Inferior parietal cortex (tissue), 1 donor: ENCODE results near the gene AVEN.
"Not testable (repeated sequence)": the region's sequence is repeated elsewhere in the genome, so short reads cannot be mapped to it uniquely, and the experiment has no call there.

Experiments used
- DNase-seq: peaks from one replicate; pipeline ENCODE4 v3.0.0-alpha.2; 2016; ENCODE audit errors: extremely low spot score

Gene AVEN, protein sequence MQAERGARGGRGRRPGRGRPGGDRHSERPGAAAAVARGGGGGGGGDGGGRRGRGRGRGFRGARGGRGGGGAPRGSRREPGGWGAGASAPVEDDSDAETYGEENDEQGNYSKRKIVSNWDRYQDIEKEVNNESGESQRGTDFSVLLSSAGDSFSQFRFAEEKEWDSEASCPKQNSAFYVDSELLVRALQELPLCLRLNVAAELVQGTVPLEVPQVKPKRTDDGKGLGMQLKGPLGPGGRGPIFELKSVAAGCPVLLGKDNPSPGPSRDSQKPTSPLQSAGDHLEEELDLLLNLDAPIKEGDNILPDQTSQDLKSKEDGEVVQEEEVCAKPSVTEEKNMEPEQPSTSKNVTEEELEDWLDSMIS

DNA sequence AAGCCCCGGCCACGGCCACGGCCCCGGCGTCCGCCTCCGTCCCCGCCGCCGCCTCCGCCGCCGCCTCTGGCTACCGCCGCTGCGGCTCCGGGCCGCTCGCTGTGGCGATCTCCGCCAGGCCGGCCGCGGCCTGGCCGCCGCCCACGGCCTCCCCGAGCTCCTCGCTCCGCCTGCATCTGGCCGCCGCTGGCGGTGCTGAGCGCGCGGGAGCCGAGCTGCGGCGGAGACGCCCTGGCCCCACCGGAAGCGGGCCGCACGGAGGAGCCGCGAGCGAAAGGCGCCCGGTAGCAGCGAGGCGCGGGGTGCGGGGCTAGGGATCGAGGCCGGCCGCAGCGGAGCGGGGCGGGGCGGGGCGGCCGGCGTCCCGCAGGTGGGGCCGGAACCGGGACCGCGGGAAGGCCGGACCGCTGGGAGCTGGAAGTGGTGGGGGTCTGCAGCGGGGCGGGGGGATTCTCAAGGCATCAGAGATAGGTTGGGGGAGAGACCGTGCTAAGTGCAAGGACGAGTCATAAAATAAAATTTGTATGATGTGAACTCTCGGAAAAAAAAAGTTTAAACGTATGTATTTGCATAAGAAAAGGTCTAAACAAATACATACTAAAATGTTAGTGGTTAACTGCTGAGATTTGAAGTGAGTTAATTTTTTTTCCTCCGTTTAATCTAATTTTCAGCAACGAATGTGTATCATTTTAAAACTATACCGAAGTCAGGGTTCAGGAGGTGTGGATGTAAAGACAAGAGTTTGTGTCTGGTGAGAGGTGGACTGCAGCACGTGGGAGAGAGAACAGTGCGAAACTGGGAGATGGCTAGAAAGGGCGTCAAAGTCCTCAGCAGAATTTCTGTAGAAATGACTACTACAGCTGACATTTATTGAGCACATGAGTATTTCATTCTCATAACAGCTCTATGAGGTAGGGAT, at the start of gene AVEN:
Gene AVEN (minus strand): TSS at position 334 of the 919 bp plus-strand sequence. CDS start 158 bp downstream, at position 176.
- DNase-seq = no peak

DNA sequence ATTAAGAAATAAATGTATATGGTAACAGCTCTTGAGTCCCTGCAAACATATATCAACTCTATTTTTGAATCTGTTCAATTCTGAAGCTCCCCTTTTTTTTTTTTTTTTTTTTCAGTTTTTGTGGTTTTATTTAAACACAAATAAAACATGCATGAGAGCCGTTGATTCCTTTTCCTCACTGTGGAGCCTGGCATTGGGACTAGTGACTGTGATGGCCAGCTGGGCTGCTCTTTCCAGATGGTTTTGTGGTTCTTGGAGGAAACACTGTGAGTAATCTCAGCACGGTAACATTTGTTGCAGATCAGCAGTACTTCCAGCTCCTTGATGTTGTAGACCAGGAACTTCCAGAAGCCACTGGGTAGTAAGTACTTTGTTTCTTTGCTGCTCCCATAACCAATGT, 46.7 kb upstream of the AVEN start:
- no peak for DNase-seq

DNA sequence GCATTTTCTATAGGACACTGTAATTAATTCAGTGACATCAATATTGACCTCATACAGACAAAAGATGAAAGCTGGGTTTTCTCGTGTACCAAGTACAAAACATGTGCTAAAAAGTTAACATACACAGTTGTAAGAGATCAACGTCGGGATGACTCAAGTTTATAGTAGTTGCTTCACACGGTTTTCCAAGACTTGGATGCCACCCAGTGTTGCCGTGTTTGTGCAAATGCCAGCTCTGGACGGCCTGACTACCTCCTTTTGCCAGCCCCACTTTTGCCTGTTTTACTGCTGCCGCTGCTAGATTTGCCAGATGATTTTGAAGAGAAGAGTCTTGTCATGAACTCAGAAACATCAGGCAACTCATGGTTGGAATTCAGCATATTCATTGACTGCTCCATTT, 45.1 kb upstream of the AVEN start:
- DNase-seq = peak; percentile 39

DNA sequence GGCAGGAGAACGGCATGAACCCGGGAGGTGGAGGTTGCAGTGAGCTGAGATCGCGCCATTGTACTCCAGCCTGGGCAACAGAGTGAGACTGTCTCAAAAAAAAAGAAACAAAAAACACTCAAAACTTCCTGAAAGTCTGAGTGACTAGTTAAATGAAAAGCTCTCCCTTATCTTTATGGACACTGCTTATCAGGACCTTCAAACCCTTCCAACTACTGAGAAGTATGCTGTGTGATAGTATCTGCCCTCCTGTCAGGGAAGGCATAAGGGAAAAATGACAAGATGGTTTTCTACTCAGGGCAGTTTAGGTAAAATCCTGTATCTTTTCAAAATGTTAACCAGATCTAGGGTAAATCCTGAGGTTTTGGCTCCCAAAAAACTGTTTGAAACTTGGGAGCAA, 40.9 kb upstream of the AVEN start:
- no peak for DNase-seq

DNA sequence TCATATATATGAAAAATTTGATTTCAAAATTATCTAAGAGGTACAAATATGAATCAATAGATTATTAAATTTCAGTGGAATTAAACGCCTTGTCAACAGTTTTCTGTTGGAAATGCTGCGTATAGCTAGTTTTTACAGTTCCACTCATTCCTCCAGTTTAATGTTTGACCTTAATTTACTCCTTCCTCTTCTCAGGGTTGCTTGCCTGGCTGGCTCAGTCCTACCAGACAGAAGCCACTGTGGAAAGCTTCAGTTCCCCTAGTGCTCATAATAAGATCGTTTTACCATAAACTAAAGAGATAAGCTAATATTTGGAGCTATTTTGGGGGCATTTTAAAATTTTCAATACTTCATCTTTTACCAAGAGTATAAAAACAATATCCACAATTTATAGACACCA, 39.9 kb upstream of the AVEN start:
- DNase-seq = no peak

DNA sequence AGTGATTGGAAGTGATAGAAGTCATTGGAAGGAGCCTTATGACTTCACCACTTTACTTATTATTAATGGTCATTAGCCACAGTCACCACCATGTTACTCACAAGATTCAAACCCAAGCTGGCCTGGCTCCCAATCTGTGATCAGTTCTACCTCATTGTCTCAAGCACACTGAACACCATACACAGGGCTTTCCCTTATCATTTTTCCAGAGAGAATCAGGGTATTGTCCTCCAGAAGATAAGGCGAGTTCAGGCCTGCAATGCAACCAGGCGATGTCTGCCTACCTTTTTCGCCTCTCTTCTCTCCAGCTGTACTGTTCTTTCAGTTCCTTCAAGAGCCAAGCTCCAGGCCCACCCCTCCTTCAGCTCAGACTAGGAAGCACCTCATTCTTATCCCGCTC, 37.8 kb upstream of the AVEN start:
- no peak for DNase-seq

DNA sequence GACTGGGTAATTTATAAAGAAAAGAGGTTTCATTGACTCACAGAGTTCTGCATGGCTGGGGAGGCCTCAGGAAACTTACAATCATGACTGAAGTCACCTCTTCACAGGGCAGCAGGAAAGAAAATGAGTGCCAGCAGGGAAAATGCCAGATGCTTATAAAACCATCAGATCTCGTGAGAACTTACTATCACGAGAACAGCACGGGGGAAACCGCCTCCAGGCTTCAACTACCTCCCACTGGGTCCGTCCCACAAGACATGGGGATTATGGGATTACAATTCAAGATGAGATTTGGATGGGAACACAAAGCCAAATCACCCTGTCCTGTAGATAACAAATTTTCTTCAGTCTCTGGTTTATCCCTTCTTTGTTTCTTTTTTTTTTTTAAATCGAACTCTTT, 31.0 kb upstream of the AVEN start:
- no peak for DNase-seq

DNA sequence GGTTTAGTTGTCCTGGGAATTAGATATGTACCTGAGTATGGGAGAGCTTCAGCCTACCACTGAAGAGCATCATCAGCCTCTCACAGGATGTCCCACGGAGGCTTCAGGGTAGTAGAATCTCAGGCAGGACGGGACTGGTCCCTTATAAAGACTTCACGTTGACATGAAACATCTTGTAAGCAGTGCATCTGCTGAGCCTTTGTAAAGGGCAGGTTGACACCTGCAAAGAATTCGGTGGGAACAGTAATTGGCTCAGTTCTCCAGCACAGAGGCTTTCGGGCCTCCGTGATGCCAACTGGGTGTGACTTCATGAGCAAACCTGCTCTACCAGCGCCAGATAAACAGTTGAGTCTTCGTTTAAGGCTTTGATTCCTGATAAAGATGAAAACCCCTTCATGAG, 26.9 kb upstream of the AVEN start:
- no peak for DNase-seq

DNA sequence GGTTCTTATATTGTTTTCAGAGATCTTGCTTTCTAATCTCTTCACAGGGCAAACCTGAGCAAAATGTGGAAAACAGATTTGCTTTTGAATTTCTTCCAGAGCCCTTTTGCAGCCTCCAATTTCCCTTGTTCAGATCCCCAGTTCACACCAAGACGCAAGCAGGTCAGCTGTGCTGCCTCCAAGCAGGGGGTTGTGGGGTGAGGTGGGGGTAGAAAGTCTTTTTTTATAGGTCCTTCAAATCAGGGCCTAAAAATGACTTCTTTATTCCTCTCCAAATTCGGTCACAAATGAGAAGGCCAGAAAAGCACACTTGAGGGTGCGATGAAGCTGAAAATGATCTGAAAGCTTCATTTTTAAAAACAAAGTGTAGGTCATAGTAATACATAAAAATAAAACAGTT, 26.3 kb upstream of the AVEN start:
- DNase-seq = no peak

DNA sequence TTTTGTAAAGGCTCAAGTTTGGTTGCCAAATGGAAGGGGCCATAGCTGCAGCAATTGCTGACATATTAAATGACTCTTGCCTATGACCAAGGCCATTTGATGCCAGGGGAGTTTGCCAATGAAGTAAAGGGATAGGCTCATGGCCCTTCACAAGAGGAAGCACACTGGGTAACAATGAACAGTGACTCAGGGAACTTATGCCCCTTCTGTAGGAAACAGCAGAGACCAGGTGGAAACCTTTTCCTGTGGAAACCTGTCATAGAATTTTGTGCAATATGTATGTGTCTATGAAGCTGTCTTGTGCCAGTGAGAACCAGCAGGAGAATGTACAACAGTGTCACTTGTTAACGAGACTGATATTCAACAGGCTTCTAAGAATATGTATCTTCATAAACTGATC, 25.4 kb upstream of the AVEN start:
- no peak for DNase-seq

DNA sequence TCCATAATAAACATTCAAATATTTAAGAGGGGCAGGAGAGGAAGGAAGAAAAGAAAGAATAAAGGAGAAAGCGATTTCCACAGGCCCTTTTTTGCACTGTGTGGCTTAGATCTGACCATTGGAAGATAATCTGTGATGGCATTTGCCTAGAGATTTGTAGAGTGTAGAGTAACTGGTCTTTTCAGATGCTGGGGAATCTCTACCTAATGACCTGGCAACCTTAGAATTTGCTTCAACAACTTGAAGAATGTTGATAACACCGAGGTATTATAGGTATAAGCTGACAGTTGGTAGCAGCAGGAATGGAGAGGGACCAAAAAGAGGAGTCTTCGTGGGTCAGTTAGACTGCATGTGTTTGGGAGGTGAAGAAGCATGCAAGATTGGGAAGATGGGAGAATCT, 20.9 kb upstream of the AVEN start:
- DNase-seq = no peak

DNA sequence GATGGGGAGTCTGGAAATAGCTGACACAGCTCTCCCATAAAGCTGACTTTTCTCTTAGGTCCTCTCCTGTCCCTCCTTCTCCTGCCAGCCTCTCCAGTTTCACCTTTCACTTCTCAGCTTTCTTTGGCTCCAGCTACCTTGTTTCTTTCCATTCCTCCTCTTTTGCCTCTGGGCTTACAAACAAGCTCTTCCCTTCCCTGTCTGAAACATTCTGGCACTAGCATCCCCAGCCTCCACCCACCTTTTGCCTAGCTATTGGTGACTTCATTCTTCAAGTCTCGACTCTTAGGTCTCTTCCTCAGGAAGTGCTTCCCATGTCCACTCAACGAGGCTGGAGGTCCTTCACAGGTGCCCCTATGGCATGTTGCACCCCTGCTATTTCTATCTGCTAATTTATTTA, 20.5 kb upstream of the AVEN start:
- DNase-seq = no peak

DNA sequence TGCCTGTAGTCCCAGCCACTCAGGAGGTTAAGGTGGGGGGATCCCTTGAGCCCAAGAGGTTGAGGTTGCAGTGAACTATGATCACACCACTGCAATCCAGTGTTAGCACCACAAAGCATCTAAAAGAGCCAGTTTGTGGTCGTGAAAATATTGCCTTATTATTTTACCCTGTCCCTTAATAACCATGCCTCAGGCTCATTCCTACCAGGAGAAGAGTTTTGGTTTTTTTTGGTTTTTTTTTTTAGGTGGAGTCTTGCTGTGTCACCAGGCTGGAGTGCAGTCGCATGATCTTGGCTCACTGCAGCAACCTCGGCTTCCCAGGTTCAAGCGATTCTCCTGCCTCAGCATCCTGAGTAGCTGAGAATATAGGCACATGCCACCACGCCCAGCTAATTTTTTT, 17.9 kb upstream of the AVEN start:
- DNase-seq = no peak

DNA sequence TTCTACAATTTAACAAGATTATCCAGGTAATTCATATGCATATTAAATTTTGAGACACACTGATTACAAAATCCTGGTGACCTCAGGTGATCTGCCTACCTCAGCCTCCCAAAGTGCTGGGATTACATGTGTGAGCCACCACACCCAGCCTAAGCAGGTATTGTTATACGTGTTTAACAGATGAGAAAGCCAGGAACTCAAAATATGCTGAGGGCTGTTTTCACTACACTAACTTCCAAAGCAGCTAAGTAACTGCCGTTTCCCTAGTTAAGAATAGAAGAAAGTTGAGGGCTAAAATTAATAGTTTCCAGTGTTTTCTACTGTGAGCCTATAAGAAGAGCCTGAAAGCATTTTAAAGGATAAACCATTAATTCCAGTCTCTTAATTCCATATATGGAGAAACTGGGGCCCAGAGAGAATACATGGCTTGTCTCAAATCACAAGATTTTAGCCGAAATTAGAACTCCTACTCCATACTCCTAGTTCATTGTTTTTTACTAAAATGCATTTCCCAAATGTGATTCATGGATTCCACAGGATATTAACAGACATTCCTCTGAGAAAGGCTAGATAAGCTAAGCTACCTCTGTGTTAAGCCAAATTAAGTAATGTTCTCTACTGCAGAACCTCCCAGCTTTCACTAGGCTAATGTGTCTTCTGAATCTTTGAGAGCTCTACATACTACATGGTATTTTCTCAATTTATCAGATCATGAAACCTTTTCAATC, 17.0 kb upstream of the AVEN start:
- DNase-seq = no peak

DNA sequence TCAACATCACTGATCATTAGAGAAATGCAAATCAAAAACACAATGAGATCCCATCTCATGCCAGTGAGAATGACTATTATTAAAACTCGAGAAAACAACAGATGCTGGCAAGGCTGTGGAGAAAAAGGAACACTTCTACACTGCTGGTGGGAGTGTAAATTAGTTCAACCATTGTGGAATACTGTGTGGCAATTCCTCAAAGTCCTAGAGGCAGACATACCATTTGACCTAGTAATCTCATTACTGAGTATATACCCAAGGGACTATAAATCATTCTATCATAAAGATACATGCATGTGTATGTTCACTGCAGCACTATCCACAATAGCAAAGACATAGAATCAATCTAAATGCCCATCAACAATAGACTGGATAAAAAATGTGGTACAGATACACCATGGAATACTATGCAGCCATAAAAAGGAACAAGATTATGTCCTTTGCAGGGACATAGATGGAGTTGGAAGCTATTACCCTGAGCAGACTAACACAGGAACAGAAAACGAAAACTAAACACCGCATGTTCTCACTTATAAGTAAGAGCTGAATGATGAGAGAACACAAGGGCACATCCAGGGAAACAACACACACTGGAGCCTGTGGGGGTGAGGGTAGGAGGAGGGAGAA, 15.2 kb upstream of the AVEN start:
- DNase-seq = no peak

DNA sequence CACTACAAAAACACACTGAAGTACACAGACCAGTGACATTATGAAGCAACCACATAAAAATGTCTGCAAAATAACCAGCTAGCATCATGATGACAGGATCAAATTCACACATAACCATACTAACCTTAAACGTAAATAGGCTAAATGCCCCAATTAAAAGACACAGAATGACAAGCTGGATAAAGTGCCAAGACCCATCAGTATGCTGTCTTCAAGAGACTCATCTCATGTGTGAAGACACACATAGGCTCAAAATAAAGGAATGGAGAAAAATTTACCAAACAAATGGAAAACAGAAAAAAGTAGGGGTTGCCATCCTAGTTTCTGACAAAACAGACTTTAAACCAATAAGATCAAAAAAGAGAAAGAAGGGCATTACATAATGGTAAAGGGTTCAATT, 11.4 kb upstream of the AVEN start:
- DNase-seq = not testable (repeated sequence)

DNA sequence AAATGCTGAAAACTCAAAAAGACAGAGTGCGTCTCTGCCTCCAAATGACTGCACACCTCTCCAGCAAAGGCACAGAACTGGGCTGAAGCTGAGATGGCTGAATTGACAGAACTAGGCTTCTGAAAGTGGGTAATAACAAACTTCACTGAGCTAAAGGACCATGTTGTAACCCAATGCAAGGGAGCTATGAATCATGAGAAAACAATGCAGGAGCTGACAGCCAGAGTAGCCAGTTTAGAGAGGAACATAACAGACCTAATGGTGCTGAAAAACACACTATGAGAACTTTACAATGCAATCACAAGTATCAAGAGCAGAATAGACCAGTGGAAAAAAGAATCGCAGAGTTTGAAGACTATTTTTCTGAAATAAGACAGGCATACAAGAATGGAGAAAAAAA, 10.1 kb upstream of the AVEN start:
- DNase-seq = no peak

DNA sequence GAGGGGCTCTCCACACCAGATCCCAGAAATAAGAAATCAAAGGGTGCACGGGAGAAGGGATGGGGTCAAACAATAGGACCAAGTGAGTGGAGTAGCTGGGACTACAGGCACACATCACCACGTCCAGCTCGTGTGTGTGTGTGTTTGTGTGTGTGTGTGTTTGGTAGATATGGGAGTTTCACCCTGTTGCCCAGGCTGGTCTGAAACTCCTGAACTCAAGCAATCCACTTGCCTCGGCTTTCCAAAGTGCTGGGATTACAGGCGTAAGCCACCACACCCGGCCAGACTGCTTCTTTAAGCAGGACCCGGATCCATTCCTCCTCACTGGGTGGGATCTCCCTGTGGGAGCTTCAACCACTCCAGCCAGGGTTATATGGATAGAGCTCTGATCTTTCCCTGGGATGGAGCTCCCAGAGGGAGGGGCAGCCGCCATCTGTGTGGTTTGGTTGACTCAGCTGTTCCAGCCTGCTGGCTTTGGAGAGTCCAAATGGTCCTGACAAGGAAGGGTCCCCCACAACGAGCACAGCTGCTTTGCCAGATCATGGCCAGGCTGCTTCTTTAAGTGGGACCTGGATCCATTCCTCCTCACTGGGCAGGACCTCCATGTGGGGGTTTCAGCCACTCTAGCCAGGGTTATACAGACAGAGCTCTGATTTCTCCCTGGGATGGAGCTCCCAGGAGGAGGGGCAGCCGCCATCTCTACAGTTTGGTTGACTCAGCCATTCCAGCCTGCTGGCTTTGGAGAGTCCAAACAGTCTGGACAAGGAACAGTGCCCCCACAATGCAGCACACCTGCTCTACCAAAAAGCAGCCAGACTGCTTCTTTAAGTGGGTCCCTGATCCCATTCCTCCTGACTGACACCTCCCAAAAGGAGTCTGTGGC, 9.1 kb upstream of the AVEN start:
- no peak for DNase-seq

DNA sequence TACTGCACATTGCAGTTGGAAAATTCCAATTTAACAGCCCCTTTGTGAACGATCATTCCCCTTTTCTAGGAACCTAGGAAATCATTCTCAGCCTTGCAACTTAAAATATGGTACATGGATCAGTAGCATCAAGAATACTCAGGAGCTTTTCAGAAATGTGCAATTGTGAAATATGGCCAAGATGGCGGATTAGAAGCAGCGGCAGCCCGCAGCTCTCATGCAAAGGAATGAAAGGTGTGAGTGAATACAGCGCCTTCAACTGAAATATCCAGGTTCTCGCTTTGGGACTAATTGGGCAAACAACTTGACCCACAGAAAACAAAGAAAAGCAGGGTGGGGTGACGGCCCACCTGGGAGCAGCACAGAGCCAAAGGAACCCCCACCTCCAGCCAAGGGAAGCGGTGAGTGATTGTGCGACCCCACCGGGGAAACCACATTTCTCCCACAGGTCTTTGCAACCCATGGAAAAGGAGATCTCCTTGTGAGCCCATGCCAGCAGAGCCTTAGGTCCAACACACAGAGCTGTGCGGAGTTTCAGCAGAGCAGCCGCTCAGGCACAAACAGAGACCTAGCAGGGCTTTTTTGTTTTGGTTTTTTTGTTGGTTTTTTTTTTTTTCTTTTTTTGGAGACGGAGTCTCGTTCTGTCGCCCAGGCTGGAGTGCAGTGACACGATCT, 7.6 kb upstream of the AVEN start:
- no peak for DNase-seq

DNA sequence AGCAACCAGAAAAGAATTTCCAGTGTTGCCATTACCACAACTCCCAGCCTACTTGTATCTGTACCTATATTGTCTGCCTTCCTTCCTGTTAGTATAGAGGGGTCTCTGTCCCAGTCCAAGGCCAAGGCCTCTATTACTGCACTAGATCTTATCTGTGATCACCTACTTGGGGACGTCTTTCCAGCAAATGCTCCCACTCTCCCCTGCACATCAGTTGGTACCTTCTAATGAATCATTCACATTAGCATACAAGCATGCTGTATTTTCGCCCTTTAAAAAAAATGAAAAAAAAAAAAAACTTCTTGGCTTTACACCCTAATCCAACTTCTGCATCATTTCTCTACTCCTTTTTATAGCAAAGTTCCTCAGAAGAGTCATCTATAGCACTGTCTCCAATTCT, 4.8 kb upstream of the AVEN start:
- DNase-seq = no peak
